GM19099 (cell line): ENCODE data around the gene FOXK1.

Experiments used
- POLR2A ChIP-seq: IDR thresholded peaks from 3 replicates; pipeline ENCODE4 v1.6.1; 2011; ENCODE audit warnings: low read depth; ENCODE audit not compliant: insufficient read length; ENCODE audit errors: extremely low read depth

FOXK1 gene

GRCh38 chr7:4657640-4658417, 24.3 kb upstream of the FOXK1 start:
- no peak for TF ChIP-seq POLR2A

- no peak for TF ChIP-seq POLR2A
Measured at GRCh38 chr7:4659551-4660286, 22.4 kb upstream of the FOXK1 start.

DNA sequence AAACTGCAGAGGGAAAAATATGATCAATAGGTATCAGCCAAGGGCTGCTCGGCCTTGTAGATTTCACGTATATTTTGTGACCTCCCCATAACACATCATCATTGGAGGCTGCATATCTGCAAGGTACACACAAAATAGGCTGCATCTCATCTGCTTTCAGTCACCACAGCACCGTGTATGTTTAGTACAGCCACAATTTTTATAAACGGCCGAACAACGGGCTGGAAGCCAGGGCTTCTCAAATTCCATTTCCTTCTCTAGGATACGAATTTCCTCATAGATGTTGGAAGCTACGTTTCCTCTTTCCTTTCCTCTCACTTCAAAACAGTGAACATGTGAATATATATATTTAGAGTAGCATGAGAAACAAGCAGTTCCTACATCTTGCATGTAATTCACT, 20.2 kb upstream of the FOXK1 start:
- no peak for TF ChIP-seq POLR2A

DNA sequence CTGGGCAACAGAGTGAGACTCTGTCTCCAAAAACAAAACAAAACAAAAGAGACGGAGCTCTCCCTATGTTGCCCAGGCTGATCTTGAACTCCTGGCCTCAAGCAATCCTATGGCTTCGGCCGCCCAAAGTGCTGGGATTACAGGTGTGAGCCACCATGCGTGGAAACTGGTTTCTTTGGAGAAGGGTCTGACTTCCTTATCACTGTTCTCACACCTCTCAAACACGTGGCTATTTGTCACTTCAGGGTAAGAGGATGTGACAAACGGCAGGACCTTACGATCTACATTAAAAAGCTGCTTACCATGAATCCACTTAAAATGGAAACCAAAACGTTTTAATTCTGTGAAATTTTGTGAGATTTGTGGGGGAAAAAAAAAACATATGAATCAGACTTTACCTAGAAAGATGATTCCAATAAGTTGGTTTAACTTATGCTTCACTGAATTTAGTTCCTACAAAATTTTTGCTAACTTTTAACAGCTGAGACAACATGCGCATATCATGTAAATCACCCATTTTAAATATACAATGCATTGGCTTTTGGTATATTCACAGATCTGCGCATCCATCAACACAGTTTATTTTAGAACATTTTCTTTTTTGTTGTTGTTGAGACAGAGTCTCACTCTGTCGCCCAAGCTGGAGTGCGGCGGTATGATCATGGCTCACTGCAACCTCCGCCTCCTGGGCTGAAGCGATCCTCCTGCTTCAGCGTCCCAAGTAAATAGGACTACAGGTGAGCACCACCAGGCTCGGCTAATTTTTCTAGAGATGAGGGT, 18.7 kb upstream of the FOXK1 start:
- TF ChIP-seq POLR2A, result no peak

GRCh38 chr7:4665661-4666060, 16.4 kb upstream of the FOXK1 start:
- no peak for TF ChIP-seq POLR2A

DNA sequence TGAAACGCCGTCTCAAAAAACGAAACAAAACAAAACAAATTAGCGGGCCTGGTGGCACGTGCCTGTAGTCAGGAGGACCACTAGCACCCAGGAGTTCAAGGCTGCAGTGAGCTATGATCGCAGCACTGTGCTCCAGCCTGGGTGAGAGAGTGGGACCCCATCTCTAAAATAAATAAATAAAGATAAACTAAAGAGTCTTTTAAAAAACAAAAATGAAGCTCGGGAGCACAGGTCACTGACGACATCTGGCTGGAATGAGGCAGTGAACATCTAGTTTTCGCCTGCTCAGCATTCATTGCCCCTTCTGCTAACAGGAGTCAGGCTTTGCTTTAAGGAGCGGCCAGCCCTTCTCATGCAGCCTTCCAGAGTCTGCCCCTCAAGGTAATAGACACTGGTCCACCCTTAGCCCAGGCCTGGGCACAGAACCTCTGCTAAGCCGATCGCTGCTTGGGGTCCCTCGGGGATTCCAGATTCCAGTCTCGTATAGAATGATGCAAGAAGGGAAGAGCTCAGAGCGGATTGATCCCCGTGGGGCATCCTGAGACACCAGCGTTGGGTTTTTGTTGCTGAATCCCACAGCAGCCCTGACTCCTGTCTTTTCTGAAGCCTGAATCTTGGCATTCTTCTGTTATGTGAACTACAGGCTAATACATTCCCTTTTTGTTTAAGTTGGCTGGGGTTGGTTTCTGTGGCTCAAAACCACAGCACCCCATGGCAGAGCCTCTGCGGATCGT, 14.2 kb upstream of the FOXK1 start:
- no peak for TF ChIP-seq POLR2A

DNA sequence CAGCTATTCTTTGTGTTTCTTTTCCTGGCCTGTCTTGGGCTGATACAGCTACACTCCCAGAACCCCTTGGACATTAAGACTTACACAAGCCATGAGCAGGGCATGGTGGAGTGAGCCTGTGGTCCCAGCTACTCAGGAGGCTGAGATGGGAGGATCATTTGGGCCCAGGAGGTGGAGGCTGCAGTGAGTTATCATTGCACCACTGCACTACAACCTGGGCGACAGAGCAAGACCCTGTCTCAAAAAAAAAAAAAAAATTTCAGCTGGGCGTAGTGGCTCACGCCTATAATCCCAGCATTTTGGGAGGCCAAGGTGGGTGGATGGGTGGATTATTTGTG, 13.6 kb upstream of the FOXK1 start:
- no peak for TF ChIP-seq POLR2A

DNA sequence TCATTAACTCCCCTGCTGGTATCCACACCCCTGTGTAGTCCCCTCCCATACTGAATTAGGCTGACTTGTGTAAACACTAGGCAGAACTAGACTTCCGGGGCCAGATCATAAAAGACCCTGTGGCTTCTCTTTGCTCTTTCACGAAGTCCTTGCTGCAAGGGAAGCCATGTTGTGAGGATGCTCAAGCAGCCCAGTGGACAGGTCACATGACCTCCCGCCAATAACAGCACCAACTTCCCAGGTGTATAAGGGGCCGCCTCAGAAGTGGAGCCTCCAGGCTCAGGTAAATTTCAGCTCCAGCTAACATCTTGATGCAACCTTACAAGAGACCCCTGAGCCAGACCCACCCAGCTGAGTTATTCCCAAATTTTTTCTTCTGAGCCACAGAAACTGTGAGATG, 11.3 kb upstream of the FOXK1 start:
- TF ChIP-seq POLR2A, result no peak

- no peak for TF ChIP-seq POLR2A
Measured at GRCh38 chr7:4675771-4676367, 6.2 kb upstream of the FOXK1 start.

- TF ChIP-seq POLR2A, result no peak
Measured at GRCh38 chr7:4681218-4681851, 760 bp upstream of the FOXK1 start.

- TF ChIP-seq POLR2A, result no peak
Measured at GRCh38 chr7:4682621-4683042, 537 bp downstream of the FOXK1 start.

GRCh38 chr7:4683043-4683883, 1.2 kb downstream of the FOXK1 start:
- no peak for TF ChIP-seq POLR2A

DNA sequence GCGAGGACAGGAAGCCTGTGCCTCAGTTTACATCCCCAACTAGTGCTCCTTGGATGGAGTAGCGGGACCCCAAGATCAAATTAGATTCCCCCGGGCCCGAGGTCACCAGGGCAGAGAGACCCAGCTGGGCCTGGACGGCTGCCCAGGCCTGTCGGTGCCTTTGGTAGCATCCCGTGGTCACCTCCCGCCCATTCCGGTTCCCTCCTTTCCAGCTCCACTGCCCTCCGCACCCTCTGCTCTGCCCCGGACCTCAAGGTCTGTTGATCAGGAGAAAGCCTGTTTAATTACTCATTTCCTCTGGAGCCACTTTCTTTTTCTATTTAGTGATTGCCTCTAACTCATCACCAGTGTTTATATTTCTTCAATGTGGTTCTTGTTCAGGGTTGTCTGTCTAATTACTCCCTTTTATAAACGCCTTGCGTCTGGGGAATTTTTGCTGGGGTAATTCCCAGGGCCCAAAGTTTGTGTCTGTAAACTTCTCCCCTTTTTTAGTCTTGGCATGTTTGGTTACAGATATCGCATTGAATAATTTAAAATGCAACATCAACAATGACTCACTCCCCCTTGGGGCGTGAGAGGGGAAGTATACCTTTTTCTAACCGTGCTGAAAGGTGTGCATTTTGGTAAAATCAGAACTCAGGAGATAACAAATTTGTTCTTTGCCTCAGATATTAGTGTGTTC, 1.9 kb downstream of the FOXK1 start:
- no peak for TF ChIP-seq POLR2A
